HG03025 (cell line): ENCODE data around the gene FOXP1.

Experiments used
- ATAC-seq: cut with Tn5 transposase; IDR thresholded peaks from one replicate; pipeline ENCODE4 v1.9.1; 2021; ENCODE audit warnings: mild to moderate bottlenecking, moderate library complexity; ENCODE audit not compliant: unreplicated experiment, low FRiP score

The FOXP1 gene

DNA sequence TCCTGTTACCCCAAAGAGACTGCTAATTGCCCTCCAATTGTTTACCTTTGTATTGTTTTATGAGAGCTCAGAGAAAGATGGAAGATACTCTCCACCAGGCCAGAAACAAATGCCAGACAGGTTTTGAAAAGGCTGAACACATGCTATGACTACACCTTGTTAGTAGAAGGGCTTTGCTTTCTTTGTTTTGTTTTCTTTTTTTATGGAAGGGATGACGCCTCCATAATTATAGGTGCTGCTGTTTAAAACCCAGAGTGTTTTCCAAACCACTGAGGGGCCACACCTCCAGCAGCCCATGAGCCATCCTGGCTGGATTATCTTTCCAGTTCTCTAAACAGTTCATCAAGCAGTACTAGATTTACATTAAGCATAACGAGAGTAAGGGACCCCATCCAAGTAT lies 5.6 kb upstream of the FOXP1 start:
- no peak for ATAC-seq

DNA sequence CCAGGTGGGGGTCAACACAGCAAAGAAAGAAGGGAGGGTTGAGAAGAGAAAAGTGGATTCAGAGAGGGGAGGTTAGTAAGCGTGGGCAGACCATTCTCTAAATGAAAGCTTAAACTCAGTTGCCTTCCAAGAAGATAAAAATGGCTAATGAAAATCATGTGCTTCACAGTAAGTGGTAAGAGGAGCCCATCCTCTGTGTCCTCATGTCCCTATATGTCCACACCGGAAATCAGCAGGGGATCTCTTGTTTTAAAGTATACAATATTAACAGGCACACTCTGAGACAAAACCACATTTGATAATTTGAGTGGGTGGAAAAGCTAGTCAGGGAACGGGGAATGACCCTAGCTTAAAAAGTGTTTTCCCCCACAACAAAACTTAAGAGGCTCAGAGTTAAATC lies 4.4 kb upstream of the FOXP1 start:
- no peak for ATAC-seq

DNA sequence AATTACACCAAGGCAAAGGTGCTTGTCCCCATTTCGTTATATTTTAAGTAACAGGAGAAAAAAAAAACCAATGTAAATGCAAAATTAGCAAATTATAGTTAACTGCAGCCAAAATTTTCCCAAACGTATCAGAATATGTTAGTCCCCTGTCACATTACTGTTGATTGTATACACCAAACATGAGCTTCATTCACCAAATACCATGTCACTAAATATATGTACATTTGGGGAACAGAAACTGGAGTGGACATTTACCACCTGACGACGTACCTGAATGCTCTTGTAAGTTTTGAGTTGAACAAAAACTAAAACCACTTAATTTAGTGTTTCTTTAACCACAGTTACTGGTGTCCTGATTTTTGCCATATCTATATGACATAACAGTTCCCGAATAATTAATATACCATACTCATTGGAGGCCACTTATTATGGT lies 3.3 kb upstream of the FOXP1 start:
- no peak for ATAC-seq

DNA sequence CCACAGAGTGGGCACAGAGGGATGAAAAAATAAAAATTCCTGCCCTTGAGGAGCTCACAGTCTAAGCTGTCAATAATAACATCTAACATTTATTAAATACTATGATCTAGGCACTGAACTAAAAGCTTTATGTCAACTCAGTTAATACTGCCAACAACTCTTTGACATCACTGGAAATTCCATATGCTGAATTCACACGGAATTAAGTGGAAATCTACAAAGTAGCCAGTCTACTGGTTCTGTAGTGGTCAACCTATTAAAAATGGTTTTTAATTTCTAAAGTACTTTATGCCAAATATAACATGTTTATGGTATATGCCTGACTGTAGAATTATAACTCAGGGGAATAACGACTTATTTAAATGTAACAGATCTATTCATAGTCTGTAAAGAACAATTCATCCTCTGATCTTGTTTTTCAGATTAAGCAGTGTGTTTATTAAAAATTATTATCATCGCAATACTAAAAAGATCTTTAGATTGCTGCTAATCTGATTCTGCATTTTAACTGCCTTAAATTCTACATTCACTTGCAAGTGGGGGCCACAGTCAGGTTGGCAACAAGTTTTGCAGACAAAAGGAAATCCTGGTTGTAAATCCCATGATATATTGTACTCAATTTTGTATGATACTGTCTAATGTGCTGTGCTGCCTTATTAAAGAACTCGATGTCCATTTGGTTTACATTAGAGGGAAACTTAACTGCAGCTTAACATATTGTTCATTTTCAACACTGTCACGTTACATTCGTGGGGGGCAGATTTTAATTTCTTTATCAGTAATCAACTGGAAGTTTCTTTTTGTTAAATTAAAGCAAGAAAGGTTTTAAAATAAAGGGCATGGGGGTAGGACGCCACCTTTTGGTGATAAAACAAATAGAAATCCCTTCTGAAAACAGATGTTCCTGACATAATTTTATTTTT lies 2.6 kb upstream of the FOXP1 start:
- no peak for ATAC-seq

DNA sequence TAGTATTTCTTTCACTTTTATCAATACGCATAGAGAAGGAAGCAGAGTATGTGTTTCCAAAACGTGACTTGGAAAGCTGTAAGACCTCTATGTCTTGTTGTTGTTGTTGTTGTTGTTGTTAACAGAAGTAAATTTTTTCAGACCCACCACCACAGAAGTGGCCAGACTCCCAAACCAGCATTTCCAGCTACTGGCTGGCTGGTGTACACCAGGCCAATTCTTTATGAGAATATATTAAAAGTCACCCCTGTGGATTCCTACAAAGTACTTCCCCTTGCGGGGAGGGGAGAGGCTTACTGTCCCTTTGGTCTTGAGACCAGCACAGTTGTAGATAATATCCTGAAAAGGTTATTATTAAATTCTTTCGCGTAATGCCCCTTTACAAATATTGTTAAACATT lies 1.6 kb upstream of the FOXP1 start:
- ATAC-seq: no peak

DNA sequence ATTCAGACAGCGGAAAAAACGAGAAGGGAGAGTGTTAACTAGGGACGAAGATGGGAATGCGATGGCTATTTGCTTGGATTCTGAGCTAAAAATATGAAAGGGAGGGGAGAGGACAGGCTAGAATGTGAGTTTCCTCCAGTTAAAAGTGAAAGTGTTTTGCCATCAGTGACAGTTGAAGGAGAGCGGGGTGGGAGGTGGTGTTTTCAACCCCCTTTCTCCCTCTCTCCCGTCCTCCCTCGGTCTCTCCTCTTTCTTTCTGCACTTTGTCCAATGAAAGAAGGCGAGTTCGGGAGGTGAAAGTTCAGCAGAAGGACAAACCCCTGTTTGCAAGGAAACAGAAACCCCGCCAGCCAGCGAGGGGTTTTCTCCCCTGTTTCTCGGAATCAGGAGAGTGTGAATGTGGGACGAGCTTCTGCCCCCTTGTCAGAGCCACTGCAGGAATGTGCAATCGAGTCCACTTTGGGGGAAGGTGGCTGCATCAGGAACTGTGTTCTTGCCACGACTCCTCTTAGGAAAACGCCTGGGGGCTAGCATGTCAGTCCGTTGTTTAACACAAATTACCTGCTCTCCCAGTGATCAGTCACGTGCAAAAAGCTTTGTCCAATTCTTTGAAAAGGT lies 975 bp upstream of the FOXP1 start:
- ATAC-seq: no peak

DNA sequence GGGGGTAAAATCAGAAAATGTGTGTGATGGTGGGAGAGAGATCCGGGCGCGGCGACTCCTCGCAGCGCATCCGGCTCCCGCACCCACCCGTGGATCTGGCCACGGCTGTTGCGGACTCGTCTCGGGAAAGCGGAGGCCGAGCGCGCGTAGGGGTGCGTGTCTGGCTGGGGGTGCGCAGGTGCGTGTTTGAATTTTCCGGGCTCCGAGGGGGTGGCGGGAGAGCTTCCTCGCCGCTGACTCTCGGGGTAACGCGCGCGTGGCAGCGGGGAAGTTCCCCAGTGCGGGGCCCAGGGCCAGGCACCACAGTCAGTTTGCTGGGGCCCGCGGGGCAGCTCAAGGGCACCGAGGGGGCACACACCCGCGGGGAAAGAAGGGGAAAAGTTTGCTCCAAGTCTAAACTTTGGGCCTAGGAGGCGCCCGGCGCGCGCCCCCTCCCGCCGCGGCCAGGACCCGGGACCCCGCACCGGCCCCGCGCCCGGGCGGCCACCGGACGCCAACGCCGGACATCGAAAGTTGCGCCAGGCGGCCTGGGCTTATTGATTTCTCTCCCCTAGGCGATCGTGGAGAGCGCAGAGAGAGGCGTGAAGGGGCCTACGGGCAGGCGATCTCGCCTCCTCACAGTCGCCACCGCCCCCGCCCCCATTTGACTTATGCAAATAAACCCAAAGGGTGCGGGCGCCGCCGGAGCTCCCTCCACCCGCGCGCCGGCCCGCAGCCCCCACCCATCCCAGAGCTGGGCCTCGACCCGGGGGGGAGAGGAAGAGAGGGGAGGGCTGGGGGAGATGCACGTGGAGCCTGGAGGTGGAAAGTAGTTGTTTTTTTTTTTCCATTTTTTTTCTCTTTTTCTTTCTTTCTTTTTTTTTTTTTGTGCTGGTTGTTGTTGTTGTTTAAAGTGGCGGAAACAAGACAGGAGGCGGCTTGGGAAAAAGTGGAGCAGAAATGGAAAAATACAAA lies 639 bp downstream of the FOXP1 start:
- ATAC-seq: no peak

DNA sequence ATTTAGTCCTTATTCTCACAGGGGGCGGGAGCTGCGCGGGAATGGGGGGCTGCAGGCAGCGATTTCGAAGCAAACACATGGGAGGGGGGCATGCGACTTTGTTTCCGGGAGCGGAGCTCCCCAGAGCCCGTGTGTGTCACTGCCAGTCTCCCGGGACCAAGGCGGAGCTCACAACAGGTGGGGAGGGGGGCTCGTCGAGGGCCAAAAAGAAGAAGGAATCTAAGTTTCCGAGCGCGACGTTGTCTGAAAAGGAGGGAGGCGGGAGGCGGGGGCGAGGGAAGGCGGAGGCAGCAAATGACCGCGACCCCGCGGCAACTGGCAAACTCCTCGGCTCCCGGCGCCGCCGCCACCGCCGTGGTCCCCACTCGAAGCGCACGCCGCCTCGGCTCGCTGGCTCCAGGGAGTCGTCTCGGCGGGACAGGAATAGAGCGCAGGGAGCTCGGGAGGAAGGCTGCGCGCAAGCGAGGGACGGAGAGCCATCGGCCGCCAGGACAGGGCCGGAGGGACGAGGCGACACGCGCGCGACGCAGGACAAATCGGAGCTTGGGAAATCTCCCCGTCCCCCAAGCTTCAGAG lies 1.4 kb downstream of the FOXP1 start:
- ATAC-seq: no peak

DNA sequence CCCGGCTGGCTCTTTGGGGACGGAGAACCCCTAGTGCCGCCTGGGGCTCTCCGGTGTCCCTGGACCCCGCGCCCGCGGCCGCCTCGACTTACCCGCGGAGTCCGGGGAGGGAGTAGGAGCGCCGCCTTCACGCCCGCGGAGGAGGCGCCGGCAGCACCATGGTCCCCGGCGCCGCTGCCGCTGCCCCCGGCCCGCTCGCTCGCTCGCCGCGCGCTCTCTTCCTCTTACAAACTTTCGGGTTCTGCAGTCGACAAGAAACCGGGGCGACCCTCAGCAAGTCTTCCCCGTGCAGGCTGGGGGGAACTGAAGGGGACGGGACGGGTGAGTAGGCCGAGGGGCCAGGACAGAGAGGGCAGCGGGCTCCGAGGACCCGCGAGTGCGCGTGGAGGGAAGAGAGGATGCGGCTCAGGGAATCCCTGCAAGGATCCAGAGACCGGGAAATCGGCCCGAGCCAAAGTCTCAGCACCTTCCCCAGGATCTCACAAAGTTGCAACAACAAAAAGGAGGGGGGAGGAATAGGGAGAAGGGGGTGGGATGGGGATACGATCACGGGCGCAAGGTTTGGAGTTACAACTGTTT lies 2.0 kb downstream of the FOXP1 start:
- ATAC-seq: no peak

DNA sequence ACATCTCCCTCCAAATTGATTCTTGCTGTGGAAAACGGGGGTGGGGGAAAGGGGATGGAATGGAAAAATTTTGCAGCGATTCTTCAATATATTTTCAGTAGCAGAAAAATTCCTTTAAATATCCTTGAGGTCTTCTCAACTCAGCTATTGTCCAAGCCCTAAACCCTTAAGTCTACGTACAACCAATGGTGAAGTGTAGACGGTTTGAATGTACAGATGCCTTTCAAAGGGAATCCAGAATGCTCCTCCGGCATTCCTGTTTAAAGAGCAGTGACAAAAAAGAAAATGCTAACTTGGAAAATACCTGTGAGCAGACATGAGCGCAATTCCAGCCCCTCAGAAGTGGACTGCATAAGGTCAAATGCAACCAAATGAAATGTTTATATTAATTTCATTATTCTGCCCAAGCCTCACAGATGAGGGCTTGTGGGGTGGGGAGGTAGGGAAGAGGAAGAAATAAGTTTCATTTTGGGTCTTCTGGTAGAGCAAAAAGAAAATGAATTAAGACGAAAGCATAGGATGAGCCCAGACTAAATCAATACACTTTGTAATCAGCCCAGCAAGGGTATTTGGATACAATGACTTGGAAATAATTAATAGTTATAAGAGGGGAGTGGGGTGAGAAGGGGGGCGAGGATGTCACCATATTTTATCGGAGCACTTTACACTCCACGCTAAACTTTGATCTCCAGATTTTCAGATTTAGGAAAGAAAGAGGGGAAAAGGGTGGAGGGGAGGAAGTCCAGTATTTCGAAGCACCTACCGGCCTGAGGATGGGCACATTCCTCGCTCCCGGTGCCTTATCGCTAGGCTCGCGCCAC lies 2.7 kb downstream of the FOXP1 start:
- no peak for ATAC-seq

DNA sequence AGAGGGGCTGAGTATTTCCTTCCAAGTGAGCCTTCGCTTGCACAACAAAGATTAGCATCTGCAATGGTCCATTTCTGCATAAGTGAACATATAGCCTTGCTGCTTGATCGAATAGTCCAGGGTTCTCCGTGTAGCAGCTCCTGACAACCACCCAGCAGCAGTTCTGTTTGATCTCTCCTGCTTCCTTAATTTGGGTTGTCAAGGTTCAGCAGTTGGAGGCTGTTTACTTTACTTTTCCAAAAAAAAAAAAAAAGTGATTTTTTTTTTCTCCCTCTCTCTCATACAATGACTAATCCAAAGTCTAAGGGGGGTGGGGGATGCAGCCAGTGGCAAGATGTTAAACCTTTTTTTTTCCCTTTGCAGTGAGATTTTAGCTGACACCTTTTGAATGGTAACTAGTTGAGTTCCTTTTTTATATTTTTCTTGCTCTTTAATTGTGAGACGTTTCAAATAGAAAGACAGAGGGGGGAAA lies 3.6 kb downstream of the FOXP1 start:
- ATAC-seq: no peak

DNA sequence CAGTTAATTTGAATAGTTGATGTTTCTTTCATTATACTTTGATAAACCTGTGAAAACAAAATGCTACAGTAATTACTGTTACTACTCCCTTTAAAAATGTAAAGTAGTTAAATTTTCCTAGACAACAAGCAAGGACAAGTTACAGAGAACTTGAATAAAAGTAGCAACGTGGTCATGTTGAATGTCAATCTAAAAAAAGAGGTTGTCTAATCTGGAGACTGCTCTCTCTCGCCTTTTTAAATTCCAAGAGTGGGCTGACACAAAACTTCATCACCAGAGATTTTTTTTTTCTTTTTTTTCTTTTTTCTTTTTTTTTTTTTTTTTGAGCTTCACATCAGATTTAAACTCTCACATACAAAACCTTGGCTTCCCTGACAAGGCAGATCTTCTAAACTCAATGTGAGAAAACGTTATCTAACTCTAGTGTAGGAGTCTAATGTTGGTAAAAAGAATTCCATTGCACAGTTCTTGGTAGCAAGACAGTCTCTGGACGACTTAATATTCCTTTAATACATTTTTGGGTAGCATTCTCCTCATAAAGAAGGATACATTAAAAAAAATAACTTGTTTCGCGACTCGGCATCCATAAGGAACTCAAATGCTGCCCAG lies 4.1 kb downstream of the FOXP1 start:
- ATAC-seq: no peak

DNA sequence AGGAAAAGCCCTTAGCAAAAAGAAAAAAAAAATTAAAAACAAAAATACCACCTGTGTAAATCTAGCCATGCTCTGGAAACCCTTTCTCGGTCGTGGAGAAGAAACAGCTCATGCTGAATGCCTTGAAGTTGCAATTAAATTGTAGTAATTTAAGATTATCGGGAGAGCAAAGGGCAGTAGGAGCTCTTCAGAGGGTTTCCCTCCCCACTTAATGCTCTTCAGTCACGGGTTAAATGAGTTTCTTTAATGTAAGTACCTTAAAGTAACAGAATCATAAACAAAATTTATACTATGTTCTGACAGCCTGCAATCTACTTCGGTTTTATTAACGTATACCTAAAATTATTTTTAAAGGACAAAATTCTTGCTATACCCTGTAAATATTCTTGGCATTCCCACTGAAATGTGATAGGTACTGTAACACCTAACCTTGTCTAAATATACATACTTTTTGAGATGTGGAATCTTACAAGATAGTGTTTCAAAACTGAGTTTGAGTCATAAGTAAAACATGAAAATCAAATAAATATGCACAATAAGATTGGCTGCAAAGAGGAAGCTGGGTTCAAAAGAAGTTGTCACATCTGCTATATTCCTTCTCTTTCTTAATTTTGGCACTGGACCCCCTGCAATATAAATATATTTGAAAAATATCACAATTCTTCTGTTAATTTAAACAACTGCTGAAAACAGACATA lies 5.3 kb downstream of the FOXP1 start:
- no peak for ATAC-seq

DNA sequence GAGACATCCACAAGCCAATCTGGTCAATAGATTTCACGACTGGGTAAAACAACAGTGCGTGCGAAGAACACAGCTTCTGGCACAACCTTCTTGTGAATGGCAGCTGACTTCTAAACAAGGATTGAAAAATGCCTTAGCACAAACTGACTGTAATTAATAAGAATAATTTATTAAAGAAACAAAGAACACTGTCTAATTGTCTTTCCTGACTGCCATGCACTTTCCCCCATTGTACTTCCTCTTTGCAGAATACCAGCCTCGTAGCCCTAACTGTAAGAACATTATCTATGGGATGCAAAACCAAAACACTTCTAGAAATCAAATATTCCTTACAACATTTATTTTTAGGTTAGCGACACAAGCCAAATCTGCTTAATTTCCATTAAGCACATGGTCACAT lies 6.5 kb downstream of the FOXP1 start:
- no peak for ATAC-seq

DNA sequence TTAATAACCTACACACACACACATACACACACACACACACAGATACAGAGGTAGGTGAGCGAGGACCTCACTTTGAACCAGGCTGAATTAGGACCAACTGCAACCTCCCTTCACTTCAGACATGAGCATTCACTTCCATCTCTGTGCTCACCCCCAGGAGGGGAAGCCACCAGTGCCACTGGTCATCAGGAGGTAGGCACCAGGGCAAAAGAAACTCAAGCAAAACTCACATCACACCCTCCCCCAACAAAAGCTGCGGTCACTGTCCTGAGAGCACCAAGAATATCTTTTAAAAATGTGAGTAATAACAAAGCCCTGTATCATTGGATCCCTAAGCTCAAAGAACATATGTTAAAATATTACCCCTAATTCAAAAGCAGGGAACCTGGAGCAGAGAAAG lies 8.1 kb downstream of the FOXP1 start:
- ATAC-seq: no peak

DNA sequence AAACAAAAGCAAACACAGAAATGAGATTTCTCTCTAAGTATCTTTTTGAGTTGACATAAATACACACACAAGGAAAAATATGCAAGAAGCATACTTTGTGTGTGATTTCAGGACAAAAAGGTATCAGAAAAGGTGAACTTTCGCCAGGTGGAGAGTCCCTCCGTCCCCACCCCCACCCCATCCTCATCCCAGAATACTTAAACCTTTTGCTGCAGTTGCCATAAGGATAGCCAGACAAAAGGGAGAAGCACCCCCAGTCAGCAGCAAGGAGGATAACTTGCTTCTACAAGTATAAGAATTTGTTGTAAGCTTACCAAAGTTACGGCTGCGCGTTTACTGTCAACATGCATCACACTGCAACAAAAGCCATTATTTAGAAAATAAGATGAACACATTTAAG lies 10.3 kb downstream of the FOXP1 start:
- no peak for ATAC-seq

DNA sequence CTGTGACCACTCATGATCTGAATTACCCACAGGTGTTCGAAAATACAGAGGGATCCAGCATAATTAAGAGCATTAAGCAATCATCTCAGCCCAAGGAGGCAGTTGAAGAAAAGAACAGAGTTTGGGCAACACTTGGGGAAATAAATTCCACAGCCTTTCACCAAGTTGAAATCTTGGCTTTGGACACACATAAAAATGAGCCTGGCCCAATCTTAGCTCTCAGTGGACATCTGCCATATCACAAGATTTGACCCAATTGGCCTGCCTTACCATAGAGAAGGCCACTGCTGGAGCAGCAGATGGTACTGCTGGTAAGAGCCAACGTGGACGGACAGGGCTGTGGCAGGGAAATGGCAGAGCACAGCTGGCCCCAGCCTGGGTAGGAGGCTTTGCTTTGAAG lies 13.0 kb downstream of the FOXP1 start:
- ATAC-seq: no peak

DNA sequence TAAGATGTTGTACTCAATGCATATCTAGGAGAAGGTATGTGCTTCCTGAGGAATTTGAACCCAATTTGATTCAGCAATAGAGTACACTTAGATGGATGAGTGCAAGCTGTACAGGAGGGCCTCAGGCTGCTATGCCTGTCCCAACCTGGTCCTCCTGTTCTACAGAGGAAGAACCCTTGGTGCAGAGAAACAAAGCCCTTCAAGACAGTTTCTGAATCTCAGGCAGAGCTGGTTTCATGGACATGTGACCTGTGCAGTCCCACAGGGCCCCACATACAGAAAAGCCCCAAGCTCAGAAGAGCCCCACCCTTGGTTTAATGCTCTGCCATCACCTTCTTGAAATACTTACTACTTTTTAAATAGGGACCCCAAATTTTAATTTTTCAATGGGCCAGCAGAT lies 15.3 kb downstream of the FOXP1 start:
- no peak for ATAC-seq
